ENCODE measurements around the gene IER3. TPM values are rescaled to one million over a fixed set of nuclear protein-coding genes. Genes with fewer than 3 reads are reported as not detected.
A peak's percentile ranks its signal among the peaks of the same experiment; 100 is the strongest.
"Not testable (repeated sequence)": the region's sequence is repeated elsewhere in the genome, so short reads cannot be mapped to it uniquely, and the experiment has no call there.

The IER3 gene
- polyA plus RNA-seq, 1 experiment, result 85.2 TPM

DNA sequence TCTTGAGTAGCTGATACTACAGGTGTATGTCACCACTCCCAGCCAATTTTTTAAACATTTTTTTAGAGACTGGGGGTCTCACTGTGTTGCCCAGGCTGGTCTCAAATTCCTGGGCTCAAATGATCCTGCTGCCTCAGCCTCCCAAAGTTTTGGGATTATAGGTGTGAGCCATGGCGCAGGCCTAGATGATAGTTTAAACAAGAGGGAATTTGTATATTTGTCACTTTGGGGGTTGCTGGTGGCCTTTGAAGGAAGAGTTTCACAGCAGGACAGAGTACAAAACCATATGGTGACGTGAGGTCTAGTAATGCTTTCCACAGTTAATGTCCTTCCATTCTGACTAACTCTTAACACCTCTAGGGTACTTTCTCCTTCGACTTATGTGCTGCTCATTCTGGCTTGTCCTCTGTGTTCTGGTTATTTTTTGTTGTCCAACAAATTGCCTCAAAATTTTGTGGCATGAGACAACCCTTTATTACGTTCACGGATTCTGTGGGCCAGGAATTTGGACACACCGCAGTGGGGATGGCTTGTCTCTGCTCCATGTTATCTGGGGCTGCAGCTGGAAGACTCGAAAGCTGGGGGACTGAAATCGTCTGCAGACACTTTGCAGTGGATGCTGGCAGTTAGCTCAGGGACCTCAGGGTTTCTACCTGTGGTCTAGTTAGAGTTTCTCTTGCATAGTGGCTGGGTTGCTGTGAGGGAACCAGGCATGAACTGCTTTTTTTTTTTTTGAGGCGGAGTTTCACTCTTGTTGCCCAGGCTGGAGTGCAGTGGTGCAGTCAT lies 23.0 kb upstream of the IER3 start:
- Histone ChIP-seq H3K27ac (ENCODE audit: low read depth, low read length) (no peak overlapping the region), H3K4me3 (ENCODE audit: low read depth, low read length) (no peak overlapping the region), H3K27me3 (ENCODE audit: control insufficient read depth, insufficient read depth, low read length) (no peaks in the 10 kb centered on the region), H3K9me3 (ENCODE audit: control insufficient read depth, insufficient read depth, low read length) (no peaks in the 10 kb centered on the region)
- TF ChIP-seq, protein P1, sequence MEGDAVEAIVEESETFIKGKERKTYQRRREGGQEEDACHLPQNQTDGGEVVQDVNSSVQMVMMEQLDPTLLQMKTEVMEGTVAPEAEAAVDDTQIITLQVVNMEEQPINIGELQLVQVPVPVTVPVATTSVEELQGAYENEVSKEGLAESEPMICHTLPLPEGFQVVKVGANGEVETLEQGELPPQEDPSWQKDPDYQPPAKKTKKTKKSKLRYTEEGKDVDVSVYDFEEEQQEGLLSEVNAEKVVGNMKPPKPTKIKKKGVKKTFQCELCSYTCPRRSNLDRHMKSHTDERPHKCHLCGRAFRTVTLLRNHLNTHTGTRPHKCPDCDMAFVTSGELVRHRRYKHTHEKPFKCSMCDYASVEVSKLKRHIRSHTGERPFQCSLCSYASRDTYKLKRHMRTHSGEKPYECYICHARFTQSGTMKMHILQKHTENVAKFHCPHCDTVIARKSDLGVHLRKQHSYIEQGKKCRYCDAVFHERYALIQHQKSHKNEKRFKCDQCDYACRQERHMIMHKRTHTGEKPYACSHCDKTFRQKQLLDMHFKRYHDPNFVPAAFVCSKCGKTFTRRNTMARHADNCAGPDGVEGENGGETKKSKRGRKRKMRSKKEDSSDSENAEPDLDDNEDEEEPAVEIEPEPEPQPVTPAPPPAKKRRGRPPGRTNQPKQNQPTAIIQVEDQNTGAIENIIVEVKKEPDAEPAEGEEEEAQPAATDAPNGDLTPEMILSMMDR (IDR thresholded peaks at IDR 0.05; ENCODE audit: low read depth, low read length), result no peak
- ChIA-PET CTCF (interaction anchor here (1.0 kb wide), 1 partner anchor 13 kb away, joined by 3 read pairs; no protein-coding TSS in a partner anchor), POLR2A (interaction anchor here (1.4 kb wide), 1 partner anchor 23 kb away, joined by 7 read pairs; the partner anchor contains the start of gene IER3)
- no peak for DNase-seq (ENCODE audit: low read depth, low spot score)

DNA sequence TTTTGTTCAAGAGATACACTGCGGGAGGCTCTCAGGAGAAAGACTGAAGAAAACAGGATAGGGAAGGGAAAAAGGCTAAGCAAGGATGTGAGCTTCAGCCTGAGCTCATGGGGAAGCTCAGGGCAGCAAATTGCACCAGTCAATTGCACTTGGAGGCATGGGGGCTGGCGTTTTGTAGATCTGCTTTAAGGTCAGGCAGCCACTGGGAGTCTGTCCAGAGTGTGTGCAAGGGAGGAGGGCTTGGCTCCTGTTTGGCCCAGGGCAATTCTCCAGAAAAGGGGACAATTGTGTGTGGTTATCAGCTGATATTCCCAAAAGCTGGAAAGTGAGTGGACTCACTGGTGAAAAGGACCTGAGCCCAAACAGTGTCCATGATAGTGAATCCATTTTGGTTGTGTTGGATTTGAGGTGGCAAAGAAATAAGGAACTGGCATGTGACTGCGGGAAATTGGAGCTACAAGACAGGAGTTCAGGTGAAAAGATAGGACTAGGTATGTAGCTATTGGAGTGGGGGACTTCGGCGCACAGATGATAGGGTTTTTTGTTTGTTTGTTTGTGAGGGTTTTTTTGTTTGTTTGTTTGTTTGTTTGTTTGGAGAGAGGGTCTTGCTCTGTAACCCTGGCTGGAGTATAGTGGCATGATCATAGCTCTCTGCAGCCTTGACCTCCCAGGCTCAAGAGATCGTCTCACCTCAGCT lies 22.3 kb upstream of the IER3 start:
- POLR2A ChIA-PET, result interaction anchor here (0.5 to 1.4 kb wide), 2 partner anchors 23 to 84 kb away, joined by 4 to 7 read pairs; partner anchors contain the start of gene IER3
- Histone ChIP-seq H3K27me3 (ENCODE audit: control insufficient read depth, insufficient read depth, low read length) (no peaks in the 10 kb centered on the region), H3K4me3 (ENCODE audit: low read depth, low read length) (no peak overlapping the region), H3K27ac (ENCODE audit: low read depth, low read length) (peak overlapping the region; percentile 21), H3K9me3 (ENCODE audit: control insufficient read depth, insufficient read depth, low read length) (no peaks in the 10 kb centered on the region)
- no peak for DNase-seq (ENCODE audit: low read depth, low spot score)
- TF ChIP-seq, protein P1 (IDR thresholded peaks at IDR 0.05; ENCODE audit: low read depth, low read length), result no peak
- CTCF ChIA-PET, result interaction anchor here (0.6 to 1.0 kb wide), 4 partner anchors 10 to 149 kb away, joined by 3 to 5 read pairs (median 3); partner anchors contain the start of gene VARS2

DNA sequence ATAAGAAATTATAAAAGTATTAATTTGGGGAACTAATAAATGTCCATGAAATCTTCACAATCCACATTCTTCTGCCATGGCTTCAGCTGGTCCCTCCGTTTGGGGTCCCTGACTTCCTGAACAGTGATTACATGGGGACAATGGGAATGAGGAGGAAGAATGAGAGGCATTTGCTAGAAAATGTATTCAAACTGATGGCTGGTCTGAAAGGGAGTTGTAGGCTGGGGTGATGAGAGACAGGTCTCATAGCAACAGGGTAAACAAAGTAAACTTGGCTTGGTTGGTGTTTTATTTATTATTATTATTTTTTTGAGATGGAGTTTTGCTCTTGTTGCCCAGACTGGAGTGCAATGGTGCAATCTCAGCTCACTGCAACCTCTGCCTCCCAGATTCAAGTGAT lies 21.1 kb upstream of the IER3 start:
- H3K27ac ChIP-seq (ENCODE audit: low read depth, low read length), result not testable (repeated sequence)
- CTCF ChIA-PET, result interaction anchor here (0.9 kb wide), 1 partner anchor 12 kb away, joined by 5 read pairs; no protein-coding TSS in a partner anchor

DNA sequence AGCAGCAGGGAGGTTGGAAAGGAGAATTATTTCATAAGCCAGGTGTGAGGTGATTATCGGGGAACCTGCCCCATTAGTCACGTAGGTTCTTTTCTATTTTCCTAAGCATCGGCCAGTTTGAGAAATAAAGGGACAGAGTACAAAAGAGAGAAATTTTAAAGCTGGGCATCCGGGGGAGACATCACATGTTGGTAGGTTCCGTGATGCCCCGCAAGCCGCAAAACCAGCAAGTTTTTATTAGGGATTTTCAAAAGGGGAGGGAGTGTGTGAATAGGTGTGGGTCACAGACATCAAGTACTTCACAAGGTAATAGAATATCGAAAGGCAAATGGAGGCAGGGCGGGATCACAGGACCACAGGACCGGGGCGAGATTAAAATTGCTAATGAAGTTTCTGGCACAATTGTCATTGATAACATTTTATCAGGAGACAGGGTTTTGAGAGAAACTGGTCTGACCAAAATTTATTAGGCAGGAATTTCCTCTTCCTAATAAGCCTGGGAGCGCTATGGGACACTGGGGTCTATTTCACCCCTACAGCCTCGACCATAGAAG lies 20.2 kb upstream of the IER3 start:
- not testable (repeated sequence) for DNase-seq (ENCODE audit: low read depth, low spot score); H3K27me3 ChIP-seq (ENCODE audit: control insufficient read depth, insufficient read depth, low read length); H3K4me3 ChIP-seq (ENCODE audit: low read depth, low read length); H3K9me3 ChIP-seq (ENCODE audit: control insufficient read depth, insufficient read depth, low read length)
- CTCF ChIA-PET, result interaction anchor here (1.5 kb wide), 1 partner anchor 8 kb away, joined by 4 read pairs; no protein-coding TSS in a partner anchor
- POLR2A ChIA-PET, result interaction anchor here (1.0 to 2.1 kb wide), 2 partner anchors 12 to 17 kb away, joined by 7 to 8 read pairs; no protein-coding TSS in a partner anchor
- H3K27ac ChIP-seq (ENCODE audit: low read depth, low read length), result peak overlapping the region; percentile 21

More for the DNA sequence above, 21.1 kb upstream of the IER3 start:
- POLR2A ChIA-PET; DNase-seq (ENCODE audit: low read depth, low spot score); H3K9me3 ChIP-seq (ENCODE audit: control insufficient read depth, insufficient read depth, low read length); H3K27me3 ChIP-seq (ENCODE audit: control insufficient read depth, insufficient read depth, low read length); H3K4me3 ChIP-seq (ENCODE audit: low read depth, low read length): not testable (repeated sequence)

DNA sequence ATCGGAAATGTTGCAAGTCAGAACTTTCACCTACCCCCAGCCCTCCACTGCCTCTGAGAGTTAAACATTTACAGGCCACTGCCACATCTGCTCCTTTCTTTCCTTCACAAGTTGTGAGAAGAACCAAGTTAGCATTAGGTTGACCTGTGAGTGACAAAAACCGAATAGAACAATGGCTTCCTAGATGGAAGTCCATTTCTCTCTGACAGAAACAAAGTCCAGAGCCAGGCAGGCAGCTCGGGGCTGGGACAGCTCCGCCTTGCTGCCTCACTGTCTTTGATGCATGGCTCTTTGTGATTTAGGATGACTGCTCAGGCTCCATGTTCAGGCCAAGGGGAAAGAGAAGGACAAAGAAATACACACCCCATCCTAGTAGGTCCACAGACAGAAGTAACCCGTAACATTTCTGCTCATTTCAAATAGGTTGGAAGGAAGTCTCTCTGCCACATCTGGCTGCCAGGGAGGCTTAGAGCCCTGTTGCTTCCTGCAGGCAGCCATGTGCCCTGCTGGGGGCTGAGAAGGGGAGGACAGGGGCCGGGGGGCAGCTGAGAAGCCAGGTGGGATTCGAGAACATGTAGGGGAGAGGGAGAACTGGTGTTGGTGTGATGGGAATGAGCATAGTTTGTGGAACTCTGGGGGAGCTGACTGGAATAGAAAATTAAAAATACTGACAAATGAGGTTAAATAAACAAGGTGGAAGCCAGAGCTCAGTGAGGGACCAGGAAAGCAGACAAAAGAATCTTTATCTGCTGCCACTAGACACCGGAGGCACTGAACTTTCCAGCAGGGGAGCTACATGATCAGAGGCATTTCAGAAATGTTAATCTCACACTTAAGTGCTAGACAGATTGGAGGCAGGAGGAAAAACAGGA lies 19.5 kb upstream of the IER3 start:
- 0 out of 2 replicates have a peak, but pooled peaks cover 4% of the 10 kb centered on the region for H3K9me3 ChIP-seq (ENCODE audit: control insufficient read depth, insufficient read depth, low read length)
- TF ChIP-seq, protein P1 (IDR thresholded peaks at IDR 0.05; ENCODE audit: low read depth, low read length), result peak; percentile 13; the same call in 1 of the 2 replicates
- peak overlapping the region; percentile 48 for H3K27ac ChIP-seq (ENCODE audit: low read depth, low read length)
- no peaks in the 10 kb centered on the region for H3K27me3 ChIP-seq (ENCODE audit: control insufficient read depth, insufficient read depth, low read length)
- ChIA-PET CTCF (interaction anchor here (1.5 kb wide), 2 partner anchors 9 to 11 kb away, joined by 4 to 6 read pairs; no protein-coding TSS in a partner anchor), POLR2A (interaction anchor here (1.0 to 2.1 kb wide), 2 partner anchors 12 to 18 kb away, joined by 7 to 8 read pairs; no protein-coding TSS in a partner anchor)
- DNase-seq (ENCODE audit: low read depth, low spot score), result no peak
- H3K4me3 ChIP-seq (ENCODE audit: low read depth, low read length), result no peak overlapping the region

Data from AG04450 (cell line).